ENCODE data around the gene CACNA1S. TPM values are rescaled to one million over a fixed set of nuclear protein-coding genes. Genes with fewer than 3 reads are reported as not detected.

The CACNA1S gene
- total and polyA plus RNA-seq, 2 donors (not counting 1 experiment from before 2014, with no cell fraction given), result not detected

DNA sequence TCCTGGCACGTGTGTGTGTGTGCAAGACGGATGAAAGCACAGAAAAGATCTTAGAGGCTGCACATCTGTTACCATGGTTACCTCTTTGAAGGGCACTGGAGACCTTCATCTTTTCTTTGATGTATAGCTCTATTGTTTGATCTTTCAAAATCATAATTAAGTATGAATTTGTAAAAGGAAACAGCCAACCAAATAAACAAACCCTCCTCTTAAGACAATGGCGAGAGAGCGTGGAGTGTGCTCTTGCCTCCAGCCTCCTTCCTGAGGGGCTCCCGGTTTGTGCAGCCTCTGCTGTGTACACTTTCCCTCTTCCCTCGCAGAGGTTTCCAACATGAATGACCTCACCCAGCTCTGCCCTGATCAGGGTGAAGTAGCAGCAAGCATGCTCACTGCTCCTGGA is 27.9 kb downstream of the CACNA1S start:
- DNase-seq, result no peak
- no peak overlapping the region for H3K4me3 ChIP-seq (ENCODE audit: control extremely low read depth in 1 of 5, extremely low read depth in 1 of 5, insufficient read depth in 1 of 5, low read depth in 2 of 5, low read length in 4 of 5)

DNA sequence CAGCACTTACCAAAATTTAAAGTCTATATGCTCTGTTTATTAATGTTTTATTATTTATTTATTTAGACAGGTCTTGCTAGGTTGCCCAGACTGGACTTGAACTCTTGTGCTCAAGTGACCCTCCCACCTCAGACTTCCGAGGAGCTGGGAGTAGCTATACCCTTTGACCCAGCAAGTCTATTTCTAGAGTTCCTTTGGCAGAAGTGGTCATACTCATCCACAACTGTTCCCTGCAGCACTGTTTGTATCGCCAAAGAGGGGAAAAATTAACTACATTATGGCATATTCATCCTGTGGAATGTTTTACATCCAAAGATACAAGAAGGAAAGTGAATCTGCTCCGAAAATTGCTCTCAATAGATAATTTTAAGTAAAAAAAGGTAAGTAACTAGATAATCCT is 28.5 kb downstream of the CACNA1S start:
- ChIA-PET POLR2A (no interaction called here), CTCF (interaction anchor here (0.7 kb wide), 1 partner anchor 32 kb away, joined by 3 read pairs; no protein-coding TSS in a partner anchor)
- peaks cover 0 to 7% (median 2%) of the 10 kb centered on the region in 4 experiments for H3K27me3 ChIP-seq (replicated peaks in 1 of 4; ENCODE audit: control extremely low read depth in 1 of 4, control insufficient read depth in 3 of 4, insufficient read depth in 4 of 4, low read length in 3 of 4)
- no peaks in the 10 kb centered on the region for H3K36me3 ChIP-seq (replicated peaks in 1 of 2; ENCODE audit: control extremely low read depth in 1 of 2, control insufficient read depth in 1 of 2, extremely low read depth in 1 of 2, insufficient read depth in 2 of 2, low read length in 1 of 2)
- intact Hi-C loops (cut with micrococcal nuclease), result no loop called here
- no peak overlapping the region for H3K4me3 ChIP-seq (ENCODE audit: control extremely low read depth in 1 of 5, extremely low read depth in 1 of 5, insufficient read depth in 1 of 5, low read depth in 2 of 5, low read length in 4 of 5)
- no peak overlapping the region for H2AFZ ChIP-seq (ENCODE audit: insufficient read depth, low read depth, low read length, poor library complexity, severe bottlenecking)
- WGBS (ENCODE audit: insufficient coverage), result 71% methylated on average over 1 of the region's 3 CpGs
- Mint-ChIP-seq H3K27me3 (peaks cover 26% of the 10 kb centered on the region), H3K27ac (no peak overlapping the region), H3K4me3 (no peak overlapping the region), H3K4me1 (no peaks in the 10 kb centered on the region), H3K9me3 (ENCODE audit: insufficient read depth) (no peaks in the 10 kb centered on the region)
- no peaks in the 10 kb centered on the region for H3K79me2 ChIP-seq (ENCODE audit: control insufficient read depth, insufficient read depth, low read length)
- H3K27ac ChIP-seq (ENCODE audit: low read length in 2 of 2), result no peak overlapping the region
- H3K4me2 ChIP-seq (replicated peaks; ENCODE audit: low read depth, low read length, poor library complexity, severe bottlenecking), result no peak overlapping the region
- no peaks in the 10 kb centered on the region for H3K9me3 ChIP-seq (ENCODE audit: control extremely low read depth in 1 of 3, control insufficient read depth in 2 of 3, insufficient read depth in 1 of 3, low read length in 2 of 3)
- H3K9ac ChIP-seq (ENCODE audit: low read length), result no peak overlapping the region
- H3K4me1 ChIP-seq (ENCODE audit: control insufficient read depth in 2 of 2, insufficient read depth in 2 of 2, low read length in 2 of 2), result no peaks in the 10 kb centered on the region
- ATAC-seq (ENCODE audit: low read depth) (no peak), DNase-seq (no peak)
- TF ChIP-seq, protein P1, sequence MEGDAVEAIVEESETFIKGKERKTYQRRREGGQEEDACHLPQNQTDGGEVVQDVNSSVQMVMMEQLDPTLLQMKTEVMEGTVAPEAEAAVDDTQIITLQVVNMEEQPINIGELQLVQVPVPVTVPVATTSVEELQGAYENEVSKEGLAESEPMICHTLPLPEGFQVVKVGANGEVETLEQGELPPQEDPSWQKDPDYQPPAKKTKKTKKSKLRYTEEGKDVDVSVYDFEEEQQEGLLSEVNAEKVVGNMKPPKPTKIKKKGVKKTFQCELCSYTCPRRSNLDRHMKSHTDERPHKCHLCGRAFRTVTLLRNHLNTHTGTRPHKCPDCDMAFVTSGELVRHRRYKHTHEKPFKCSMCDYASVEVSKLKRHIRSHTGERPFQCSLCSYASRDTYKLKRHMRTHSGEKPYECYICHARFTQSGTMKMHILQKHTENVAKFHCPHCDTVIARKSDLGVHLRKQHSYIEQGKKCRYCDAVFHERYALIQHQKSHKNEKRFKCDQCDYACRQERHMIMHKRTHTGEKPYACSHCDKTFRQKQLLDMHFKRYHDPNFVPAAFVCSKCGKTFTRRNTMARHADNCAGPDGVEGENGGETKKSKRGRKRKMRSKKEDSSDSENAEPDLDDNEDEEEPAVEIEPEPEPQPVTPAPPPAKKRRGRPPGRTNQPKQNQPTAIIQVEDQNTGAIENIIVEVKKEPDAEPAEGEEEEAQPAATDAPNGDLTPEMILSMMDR (IDR thresholded peaks at IDR 0.05), result no peak
- TF ChIP-seq EZH2 (IDR thresholded peaks at IDR 0.05; ENCODE audit: borderline replicate concordance, insufficient read depth, low read depth, low read length, poor library complexity, severe bottlenecking), result no peak
- no peaks in the 10 kb centered on the region for H4K20me1 ChIP-seq (ENCODE audit: control insufficient read depth, insufficient read depth, low read length, poor library complexity, severe bottlenecking)

More for the DNA sequence above, 27.9 kb downstream of the CACNA1S start:
- Mint-ChIP-seq H3K27ac (no peak overlapping the region), H3K27me3 (peaks cover 22% of the 10 kb centered on the region), H3K4me3 (no peak overlapping the region), H3K4me1 (no peaks in the 10 kb centered on the region), H3K9me3 (ENCODE audit: insufficient read depth) (no peaks in the 10 kb centered on the region)
- H3K4me2 ChIP-seq (replicated peaks; ENCODE audit: low read depth, low read length, poor library complexity, severe bottlenecking), result no peak overlapping the region
- no peaks in the 10 kb centered on the region for H3K36me3 ChIP-seq (replicated peaks in 1 of 2; ENCODE audit: control extremely low read depth in 1 of 2, control insufficient read depth in 1 of 2, extremely low read depth in 1 of 2, insufficient read depth in 2 of 2, low read length in 1 of 2)
- no peak overlapping the region for H3K27ac ChIP-seq (ENCODE audit: low read length in 2 of 2)
- peaks cover 0 to 7% (median 2%) of the 10 kb centered on the region in 4 experiments for H3K27me3 ChIP-seq (replicated peaks in 1 of 4; ENCODE audit: control extremely low read depth in 1 of 4, control insufficient read depth in 3 of 4, insufficient read depth in 4 of 4, low read length in 3 of 4)
- ChIA-PET CTCF (no interaction called here), POLR2A (no interaction called here)
- no peak for TF ChIP-seq EZH2 (IDR thresholded peaks at IDR 0.05; ENCODE audit: borderline replicate concordance, insufficient read depth, low read depth, low read length, poor library complexity, severe bottlenecking)
- TF ChIP-seq, protein P1 (IDR thresholded peaks at IDR 0.05), result no peak
- H3K4me1 ChIP-seq (ENCODE audit: control insufficient read depth in 2 of 2, insufficient read depth in 2 of 2, low read length in 2 of 2), result no peaks in the 10 kb centered on the region
- H3K9ac ChIP-seq (ENCODE audit: low read length), result no peak overlapping the region
- intact Hi-C loops (cut with micrococcal nuclease), result no loop called here
- H4K20me1 ChIP-seq (ENCODE audit: control insufficient read depth, insufficient read depth, low read length, poor library complexity, severe bottlenecking), result no peaks in the 10 kb centered on the region
- WGBS (ENCODE audit: insufficient coverage), result 82% methylated on average over 4 of the region's 6 CpGs
- H3K79me2 ChIP-seq (ENCODE audit: control insufficient read depth, insufficient read depth, low read length), result no peaks in the 10 kb centered on the region
- ATAC-seq (ENCODE audit: low read depth), result no peak
- H2AFZ ChIP-seq (ENCODE audit: insufficient read depth, low read depth, low read length, poor library complexity, severe bottlenecking), result no peak overlapping the region
- no peaks in the 10 kb centered on the region for H3K9me3 ChIP-seq (ENCODE audit: control extremely low read depth in 1 of 3, control insufficient read depth in 2 of 3, insufficient read depth in 1 of 3, low read length in 2 of 3)

All from B cell (primary cell).